Lower leg skin (tissue), 4 donors: ENCODE results near the gene ZBTB26. TPM values are rescaled to one million over a fixed set of nuclear protein-coding genes. Genes with fewer than 3 reads are reported as not detected.

Source experiments
- DNase-seq, 2 donors: peaks; one replicate each; pipeline ENCODE4 v3.0.0-alpha.2; 2019; ENCODE audit warnings: low spot score in 2 of 2
- H3K4me3 ChIP-seq: fragments of 200-600 bp; sonication (generic); 2 replicates; pipeline ENCODE4 v1.5.1; 2017; ENCODE audit warnings: mild to moderate bottlenecking, low read depth; ENCODE audit not compliant: poor library complexity, severe bottlenecking
- POLR2A ChIP-seq, 2 donors: fragments of 450-650 bp; IDR thresholded peaks; one replicate each; pipeline ENCODE4 v1.6.1; 2016 to 2017; ENCODE audit warnings: antibody characterized with exemption in 2 of 2, mild to moderate bottlenecking in 1 of 2, moderate library complexity in 1 of 2
- WGBS, 2 donors: methylation state at CpG; one replicate each; pipeline ENCODE4 v1.1.5; 2018; 5-methylcytosine and 5-hydroxymethylcytosine counted together
- intact Hi-C: fragments of 100-400 bp; cut with DNase I; formaldehyde crosslinking; loops from one replicate; pipeline ENCODE4 v1.15.0; 2023; ENCODE audit warnings: low total_unique reads
- total RNA-seq, 4 donors: library from RNA; depleted of rRNA; stranded (reverse); fragments of >200 nt; gene quantifications; one replicate each; pipeline ENCODE4 v1.1.0, GENCODE V29; 2016
- TF ChIP-seq, protein P1 (sequence below), 3 donors: fragments of 450-650 bp; IDR thresholded peaks; one replicate each; pipeline ENCODE4 v1.5.1; 2016; ENCODE audit warnings: antibody characterized with exemption in 3 of 3, mild to moderate bottlenecking in 3 of 3, moderate library complexity in 2 of 3

The ZBTB26 gene, protein sequence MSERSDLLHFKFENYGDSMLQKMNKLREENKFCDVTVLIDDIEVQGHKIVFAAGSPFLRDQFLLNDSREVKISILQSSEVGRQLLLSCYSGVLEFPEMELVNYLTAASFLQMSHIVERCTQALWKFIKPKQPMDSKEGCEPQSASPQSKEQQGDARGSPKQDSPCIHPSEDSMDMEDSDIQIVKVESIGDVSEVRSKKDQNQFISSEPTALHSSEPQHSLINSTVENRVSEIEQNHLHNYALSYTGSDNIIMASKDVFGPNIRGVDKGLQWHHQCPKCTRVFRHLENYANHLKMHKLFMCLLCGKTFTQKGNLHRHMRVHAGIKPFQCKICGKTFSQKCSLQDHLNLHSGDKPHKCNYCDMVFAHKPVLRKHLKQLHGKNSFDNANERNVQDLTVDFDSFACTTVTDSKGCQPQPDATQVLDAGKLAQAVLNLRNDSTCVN
- total RNA-seq = 1 to 10 TPM; 2.0 to 5.9 (median 4.8) TPM

DNA sequence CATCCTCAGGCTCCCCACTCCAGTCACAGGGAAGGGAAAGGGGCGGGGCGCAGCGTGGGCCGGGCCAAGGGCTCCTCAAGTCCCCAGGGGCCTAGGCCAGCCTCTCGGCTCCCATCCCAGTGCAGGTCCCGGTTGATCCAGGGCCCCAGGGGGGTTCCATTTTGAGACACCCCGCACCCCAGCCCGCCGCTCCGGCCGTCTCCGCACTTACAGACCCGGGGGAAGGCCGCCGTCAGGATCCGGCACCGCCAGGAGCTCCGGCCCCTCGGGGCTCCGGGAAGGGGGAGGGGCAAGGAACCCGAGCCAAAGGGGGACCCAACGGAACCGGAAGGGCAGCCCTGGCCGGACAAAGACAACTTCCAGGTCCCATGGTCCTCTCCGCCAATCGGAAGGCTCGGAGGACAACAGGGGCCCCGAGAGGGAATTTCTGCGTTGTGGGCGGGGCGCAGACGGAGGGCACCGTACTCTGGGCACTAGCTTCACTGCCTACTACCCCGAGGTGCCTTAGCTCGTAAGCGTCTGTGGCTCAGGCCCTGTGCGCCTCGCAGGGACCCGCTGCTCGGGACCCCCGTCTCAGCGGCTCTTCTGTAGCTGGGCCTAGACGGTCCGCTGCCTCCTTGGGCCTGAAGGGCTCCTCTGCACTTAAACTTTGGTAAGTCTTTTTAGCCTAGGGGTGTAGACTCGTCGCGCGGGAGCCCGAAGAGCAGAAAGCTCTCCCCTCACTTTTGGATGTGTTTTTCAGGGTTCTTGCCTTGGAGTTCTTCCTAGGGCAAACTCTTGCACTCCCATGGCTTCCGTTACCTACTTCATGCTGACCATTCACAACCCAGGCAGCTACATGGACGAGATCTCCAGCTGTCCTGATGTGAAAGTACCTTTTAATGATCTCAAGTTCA is at the start of gene ZBTB26:
ZBTB26 (minus strand) TSS at position 287 of the 896 bp plus-strand sequence. CDS start 11,578 bp downstream, outside the sequence.
- WGBS, 2 donors = 0% methylated on average over 30 to 35 of the region's 51 CpGs
- peak within 1 kb of the TSS; percentile 69 for H3K4me3 ChIP-seq
- TF ChIP-seq, protein P1, sequence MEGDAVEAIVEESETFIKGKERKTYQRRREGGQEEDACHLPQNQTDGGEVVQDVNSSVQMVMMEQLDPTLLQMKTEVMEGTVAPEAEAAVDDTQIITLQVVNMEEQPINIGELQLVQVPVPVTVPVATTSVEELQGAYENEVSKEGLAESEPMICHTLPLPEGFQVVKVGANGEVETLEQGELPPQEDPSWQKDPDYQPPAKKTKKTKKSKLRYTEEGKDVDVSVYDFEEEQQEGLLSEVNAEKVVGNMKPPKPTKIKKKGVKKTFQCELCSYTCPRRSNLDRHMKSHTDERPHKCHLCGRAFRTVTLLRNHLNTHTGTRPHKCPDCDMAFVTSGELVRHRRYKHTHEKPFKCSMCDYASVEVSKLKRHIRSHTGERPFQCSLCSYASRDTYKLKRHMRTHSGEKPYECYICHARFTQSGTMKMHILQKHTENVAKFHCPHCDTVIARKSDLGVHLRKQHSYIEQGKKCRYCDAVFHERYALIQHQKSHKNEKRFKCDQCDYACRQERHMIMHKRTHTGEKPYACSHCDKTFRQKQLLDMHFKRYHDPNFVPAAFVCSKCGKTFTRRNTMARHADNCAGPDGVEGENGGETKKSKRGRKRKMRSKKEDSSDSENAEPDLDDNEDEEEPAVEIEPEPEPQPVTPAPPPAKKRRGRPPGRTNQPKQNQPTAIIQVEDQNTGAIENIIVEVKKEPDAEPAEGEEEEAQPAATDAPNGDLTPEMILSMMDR (IDR thresholded peaks at IDR 0.05) = no peak
- TF ChIP-seq POLR2A (IDR thresholded peaks at IDR 0.05) = no peak
- DNase-seq = peak; percentile 93 to 98
- intact Hi-C loops = no loop called here

DNA sequence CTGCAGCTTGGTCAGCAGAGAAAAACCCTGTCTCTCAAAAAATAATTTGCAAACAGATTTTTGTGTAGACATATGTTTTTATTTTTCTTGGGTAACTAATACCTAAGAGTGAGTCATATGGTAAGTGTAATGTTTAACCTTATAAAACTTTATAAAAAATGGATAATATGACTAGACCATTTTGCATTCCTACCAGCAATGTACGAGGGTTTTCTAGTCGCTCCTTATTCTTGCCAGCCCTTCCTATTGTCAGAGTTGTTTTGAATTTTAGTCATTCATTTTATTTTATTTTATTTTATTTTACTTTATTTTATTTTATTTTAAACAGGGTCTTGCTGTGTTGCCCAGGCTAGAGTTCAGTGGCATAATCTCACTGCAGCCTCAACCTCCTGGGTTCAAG is 47.3 kb upstream of the ZBTB26 start:
- 68 to 90% methylated on average over 2 of the region's 2 CpGs for WGBS, 2 donors
- no peak for DNase-seq
- intact Hi-C loops = no loop called here
- TF ChIP-seq POLR2A (IDR thresholded peaks at IDR 0.05) = no peak
- TF ChIP-seq, protein P1 (IDR thresholded peaks at IDR 0.05) = no peak
- H3K4me3 ChIP-seq = no peak overlapping the region

DNA sequence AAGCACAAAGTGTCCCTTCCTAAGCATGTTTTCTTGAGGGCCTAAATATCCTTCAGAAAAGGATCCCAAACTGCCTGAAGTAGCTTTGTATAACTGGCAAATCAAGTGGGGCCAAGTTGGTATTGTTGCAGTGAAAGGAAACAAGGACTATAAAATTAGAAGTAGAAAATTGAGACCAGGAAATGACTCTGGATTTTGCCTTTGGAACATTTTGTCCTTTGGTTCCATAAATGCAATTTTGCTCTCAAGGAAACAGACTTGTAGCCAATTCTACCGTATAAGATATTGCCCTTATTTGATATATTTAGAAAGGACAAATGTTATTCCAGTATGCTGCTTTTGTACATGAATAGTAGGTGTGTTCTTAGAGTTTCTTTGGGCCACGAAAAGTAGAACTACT is 43.9 kb upstream of the ZBTB26 start:
- H3K4me3 ChIP-seq = no peak overlapping the region
- no peak for DNase-seq
- WGBS, 2 donors = 59 to 79% methylated on average over 2 of the region's 2 CpGs
- intact Hi-C loops = no loop called here
- TF ChIP-seq, protein P1 (IDR thresholded peaks at IDR 0.05) = no peak
- TF ChIP-seq POLR2A (IDR thresholded peaks at IDR 0.05) = no peak

DNA sequence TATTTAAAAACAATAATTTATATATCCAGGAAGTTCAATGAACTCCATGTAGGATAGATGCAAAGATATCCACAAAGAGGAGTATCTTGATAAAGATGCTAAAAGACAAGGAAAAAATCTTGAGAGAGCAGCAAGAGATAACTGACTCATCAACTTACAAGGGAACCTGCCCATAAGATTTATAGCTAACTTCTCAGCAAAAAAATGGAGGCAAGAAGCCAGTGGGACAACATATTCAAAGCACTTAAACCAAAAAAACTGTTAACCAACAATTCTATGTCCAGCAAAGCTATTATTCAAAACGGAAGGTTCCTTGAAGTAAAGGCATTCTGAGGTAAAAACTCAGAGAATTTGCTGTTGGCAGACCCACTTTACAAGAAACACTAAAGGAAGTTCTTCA is 29.8 kb upstream of the ZBTB26 start:
- TF ChIP-seq, protein P1 (IDR thresholded peaks at IDR 0.05) = no peak
- no peak for TF ChIP-seq POLR2A (IDR thresholded peaks at IDR 0.05)
- intact Hi-C loops = no loop called here
- no peak overlapping the region for H3K4me3 ChIP-seq
- WGBS, 2 donors = 89 to 100% methylated on average over 1 of the region's 1 CpG
- DNase-seq = no peak

DNA sequence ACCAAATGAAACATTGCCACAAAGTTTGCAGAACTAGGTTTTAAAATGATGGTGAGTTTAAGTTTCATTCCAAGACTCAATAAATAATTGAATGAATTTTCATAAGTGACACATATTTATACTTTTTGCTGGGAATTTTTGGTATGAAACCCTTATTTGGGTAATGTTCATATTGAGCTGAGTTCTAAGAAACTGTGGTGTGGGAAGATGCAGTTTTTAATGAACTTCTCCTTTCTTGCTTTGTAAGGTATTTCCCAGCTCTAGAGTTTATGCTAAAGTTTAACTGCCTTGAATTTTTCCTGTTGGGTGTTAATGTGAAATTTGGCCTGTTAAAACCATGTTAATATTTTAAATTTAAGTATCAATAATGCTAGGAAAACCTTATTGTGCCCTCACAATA is 24.6 kb upstream of the ZBTB26 start:
- TF ChIP-seq, protein P1 (IDR thresholded peaks at IDR 0.05) = no peak
- TF ChIP-seq POLR2A (IDR thresholded peaks at IDR 0.05) = no peak
- intact Hi-C loops = no loop called here
- no peak overlapping the region for H3K4me3 ChIP-seq
- no peak for DNase-seq
